Thyroid gland (tissue), 4 donors: ENCODE results near the gene ASB7. TPM values are rescaled to one million over a fixed set of nuclear protein-coding genes. Genes with fewer than 3 reads are reported as not detected.
A peak's percentile ranks its signal among the peaks of the same experiment; 100 is the strongest.

Experiments
- DNase-seq, 2 donors: peaks; one replicate each; pipeline ENCODE4 v3.0.0-alpha.2; 2019
- H3K27ac ChIP-seq, 3 donors: fragments of 200-600 bp; sonication (generic); 1 replicate in 2 of 3; 2 replicates in 1 of 3; pipeline ENCODE4 v1.5.1; 2016 to 2019; ENCODE audit warnings: mild to moderate bottlenecking in 1 of 3, moderate library complexity in 1 of 3
- H3K27me3 ChIP-seq: fragments of 200-600 bp; sonication (generic); one replicate; pipeline ENCODE4 v1.5.1; 2019
- H3K36me3 ChIP-seq, 2 donors: fragments of 200-600 bp; sonication (generic); one replicate each; pipeline ENCODE4 v1.5.1; 2016 to 2019
- H3K4me1 ChIP-seq, 2 donors: fragments of 200-600 bp; sonication (generic); one replicate each; pipeline ENCODE4 v1.5.1; 2017 to 2019
- H3K4me3 ChIP-seq, 3 donors: fragments of 200-600 bp; sonication (generic); replicated peaks in 1 of 3; 1 replicate in 2 of 3; 2 replicates in 1 of 3; pipeline ENCODE4 v1.5.1; 2016; ENCODE audit warnings: mild to moderate bottlenecking in 1 of 3
- H3K9me3 ChIP-seq: fragments of 200-600 bp; sonication (generic); one replicate; pipeline ENCODE4 v1.5.1; 2017
- CTCF ChIP-seq, 6 experiments: fragments of 200-600 bp in 3 of 6; fragments of 450-650 bp in 3 of 6; sonication (generic) in 3 of 6; IDR thresholded peaks; one replicate each; pipeline ENCODE4 v1.5.1; 2016 to 2019; ENCODE audit warnings: antibody characterized with exemption in 6 of 6, mild to moderate bottlenecking in 2 of 6, inconsistent platforms in 1 of 6, moderate library complexity in 1 of 6
- POLR2A ChIP-seq, 2 donors: fragments of 450-650 bp; IDR thresholded peaks; one replicate each; pipeline ENCODE4 v1.6.1; 2017; ENCODE audit warnings: antibody characterized with exemption in 2 of 2, mild to moderate bottlenecking in 2 of 2, moderate library complexity in 1 of 2
- WGBS, 2 donors: methylation state at CpG; one replicate each; pipeline ENCODE4 v1.1.5; 2017; 5-methylcytosine and 5-hydroxymethylcytosine counted together
- intact Hi-C: fragments of 100-400 bp; cut with DNase I; formaldehyde crosslinking; loops from one replicate; pipeline ENCODE4 v1.15.1; 2023
- total RNA-seq, 4 donors: library from RNA; depleted of rRNA; stranded (reverse); fragments of >200 nt; gene quantifications; one replicate each; pipeline ENCODE4 v1.2.3, GENCODE V29; 2016

The ASB7 gene
- 10 to 100 TPM; 16.2 to 21.0 (median 19.7) TPM for total RNA-seq

GRCh38 chr15:100602064-100602822, at the start of gene ASB7, which contains the start of gene LINS1:
Gene ASB7, plus strand, starts transcription at chr15:100602589. Its CDS starts 9,628 bp downstream, at chr15:100612217.
Gene LINS1, minus strand, starts transcription at chr15:100602184. Its CDS starts 21,342 bp downstream, at chr15:100580842.
- TF ChIP-seq CTCF (IDR thresholded peaks at IDR 0.05) (no peak), POLR2A (IDR thresholded peaks at IDR 0.05) (peak in 1 of 2 donors; percentile 34)
- 0 to 1% methylated on average over 5 to 37 of the region's 51 CpGs for WGBS, 2 donors
- Histone ChIP-seq H3K27me3 (no peaks in the 10 kb centered on the region), H3K4me1 (peaks cover 32 to 45% of the 10 kb centered on the region in 2 donors), H3K27ac (peak within 1 kb of the TSS; percentile 34 to 74 (median 65)), H3K36me3 (no peaks in the 10 kb centered on the region), H3K9me3 (no peaks in the 10 kb centered on the region), H3K4me3 (peak within 1 kb of the TSS; percentile 88 to 91 (median 90))
- intact Hi-C loops = loop anchor here (10.0 kb wide), 1 partner anchor 257 kb away; the partner anchor contains the start of gene ADAMTS17
- peak; percentile 100 for DNase-seq

- no peak for DNase-seq
- Histone ChIP-seq H3K27me3 (no peaks in the 10 kb centered on the region), H3K4me3 (no peak overlapping the region), H3K36me3 (no peaks in the 10 kb centered on the region), H3K4me1 (no peaks in the 10 kb centered on the region), H3K27ac (no peak overlapping the region), H3K9me3 (no peaks in the 10 kb centered on the region)
- WGBS, 2 donors = 93 to 96% methylated on average over 16 of the region's 16 CpGs
- intact Hi-C loops = no loop called here
- TF ChIP-seq CTCF (IDR thresholded peaks at IDR 0.05) (no peak), POLR2A (IDR thresholded peaks at IDR 0.05) (no peak)
Measured at GRCh38 chr15:100553468-100553867, 48.9 kb upstream of the ASB7 start.

GRCh38 chr15:100558771-100559254, 43.6 kb upstream of the ASB7 start:
- Histone ChIP-seq H3K9me3 (no peaks in the 10 kb centered on the region), H3K4me3 (no peak overlapping the region), H3K27me3 (no peaks in the 10 kb centered on the region), H3K36me3 (no peaks in the 10 kb centered on the region), H3K27ac (no peak overlapping the region), H3K4me1 (no peaks in the 10 kb centered on the region)
- TF ChIP-seq CTCF (IDR thresholded peaks at IDR 0.05) = no peak
- TF ChIP-seq POLR2A (IDR thresholded peaks at IDR 0.05) = no peak
- no peak for DNase-seq
- WGBS, 2 donors = 95 to 98% methylated on average over 13 to 19 of the region's 50 CpGs
- intact Hi-C loops = no loop called here

GRCh38 chr15:100559330-100559729, 43.1 kb upstream of the ASB7 start:
- no peaks in the 10 kb centered on the region for H3K27me3 ChIP-seq
- 88 to 89% methylated on average over 2 of the region's 2 CpGs for WGBS, 2 donors
- no peaks in the 10 kb centered on the region for H3K9me3 ChIP-seq
- no peak overlapping the region for H3K4me3 ChIP-seq
- DNase-seq = no peak
- no peaks in the 10 kb centered on the region for H3K36me3 ChIP-seq
- no peaks in the 10 kb centered on the region for H3K4me1 ChIP-seq
- intact Hi-C loops = no loop called here
- no peak for TF ChIP-seq POLR2A (IDR thresholded peaks at IDR 0.05)
- no peak for TF ChIP-seq CTCF (IDR thresholded peaks at IDR 0.05)
- H3K27ac ChIP-seq = no peak overlapping the region

- no peaks in the 10 kb centered on the region for H3K27me3 ChIP-seq
- H3K27ac ChIP-seq = no peak overlapping the region
- no peaks in the 10 kb centered on the region for H3K4me1 ChIP-seq
- H3K9me3 ChIP-seq = no peaks in the 10 kb centered on the region
- intact Hi-C loops = loop anchor here (10.0 kb wide), 1 partner anchor 216 kb away; the partner anchor contains the start of gene ADAMTS17
- no peak for DNase-seq
- H3K4me3 ChIP-seq = no peak overlapping the region
- H3K36me3 ChIP-seq = no peaks in the 10 kb centered on the region
- TF ChIP-seq CTCF (IDR thresholded peaks at IDR 0.05) = no peak
- no peak for TF ChIP-seq POLR2A (IDR thresholded peaks at IDR 0.05)
Measured at GRCh38 chr15:100560323-100560722, 42.1 kb upstream of the ASB7 start.
